Measurements from ENCODE around the gene PRRT1B. TPM values are rescaled to one million over a fixed set of nuclear protein-coding genes. Genes with fewer than 3 reads are reported as not detected.

The PRRT1B gene
- total and polyA plus RNA-seq, 2 of the 4 experiments (the other 2 are of a cell fraction) = not detected

GRCh38 chr9:131562032-131562959 lies 17.0 kb downstream of the PRRT1B start:
- DNase-seq (peak; percentile 21), ATAC-seq (ENCODE audit: low read depth) (no peak)
- H3K14ac ChIP-seq (replicated peaks; ENCODE audit: low read depth, low read length) = no peak overlapping the region
- ChIA-PET POLR2A (ENCODE audit: unreplicated experiment) (no interaction called here), CTCF (no interaction called here)
- H3K36me3 ChIP-seq (ENCODE audit: control insufficient read depth, insufficient read depth, low read length) = no peaks in the 10 kb centered on the region
- H2AFZ ChIP-seq (replicated peaks; ENCODE audit: low read length, poor library complexity) = no peak overlapping the region
- H2AK9ac ChIP-seq (replicated peaks; ENCODE audit: low read depth, low read length, poor library complexity) = no peak overlapping the region
- H3K4me3 ChIP-seq (ENCODE audit: insufficient read depth, low read depth, low read length) = no peak overlapping the region
- H2BK20ac ChIP-seq (ENCODE audit: low read depth, low read length) = no peak overlapping the region
- intact Hi-C loops (cut with micrococcal nuclease) = no loop called here
- no peak overlapping the region for H3K27ac ChIP-seq (ENCODE audit: insufficient read depth, low read length)
- no peaks in the 10 kb centered on the region for H3K79me1 ChIP-seq (ENCODE audit: low read depth in 1 of 2, low read length in 2 of 2)
- no CpG with 5 or more reads among the region's 9 CpGs for WGBS, 2 experiments (ENCODE audit: extremely low coverage in 2 of 2, insufficient read length in 1 of 2)
- H3K23ac ChIP-seq (ENCODE audit: low read depth, low read length) = no peak overlapping the region
- no peak overlapping the region for H3K4ac ChIP-seq (ENCODE audit: low read depth, low read length)
- H3K4me1 ChIP-seq (ENCODE audit: control insufficient read depth, insufficient read depth, low read length) = no peaks in the 10 kb centered on the region
- no peak overlapping the region for H3K9ac ChIP-seq (ENCODE audit: low read depth, low read length)
- dilution Hi-C loops (cut with HindIII; ENCODE audit: low sequenced_read_pairs, unreplicated experiment) = no loop called here
- H3K9me1 ChIP-seq (ENCODE audit: insufficient read depth, low read length) = no peaks in the 10 kb centered on the region
- H2BK120ac ChIP-seq (ENCODE audit: low read depth, low read length) = no peak overlapping the region
- in situ Hi-C loops (cut with MboI; ENCODE audit: low sequenced_read_pairs) = no loop called here
- no peaks in the 10 kb centered on the region for H3K27me3 ChIP-seq (ENCODE audit: control insufficient read depth, insufficient read depth, low read length)
- H4K8ac ChIP-seq (ENCODE audit: low read depth in 2 of 2, low read length in 2 of 2) = no peak overlapping the region
- no peak overlapping the region for H4K91ac ChIP-seq (ENCODE audit: insufficient read depth, low read depth, low read length)
- no TSS peak for BruUV-seq (replicated peaks)
- H3K18ac ChIP-seq (ENCODE audit: low read depth, low read length) = no peak overlapping the region
- no peak overlapping the region for H2AK5ac ChIP-seq (ENCODE audit: low read depth, low read length)
- no peak overlapping the region for H2BK5ac ChIP-seq (ENCODE audit: low read depth, low read length, poor library complexity, severe bottlenecking)
- H3K9me3 ChIP-seq (ENCODE audit: control insufficient read depth, insufficient read depth, low read length) = peaks cover 3% of the 10 kb centered on the region
- H3K4me2 ChIP-seq (ENCODE audit: low read depth, low read length) = no peak overlapping the region
- no peak overlapping the region for H3K56ac ChIP-seq (ENCODE audit: extremely low read depth, insufficient read depth, low read length)
- H2BK15ac ChIP-seq (ENCODE audit: low read depth, low read length) = no peak overlapping the region
- no peak overlapping the region for H4K5ac ChIP-seq (ENCODE audit: low read depth, low read length)
- H4K20me1 ChIP-seq (ENCODE audit: insufficient read depth, low read length) = no peaks in the 10 kb centered on the region
- TF ChIP-seq MXI1 (IDR thresholded peaks at IDR 0.05; ENCODE audit: borderline replicate concordance, low read depth, low read length) (no peak), USF2 (IDR thresholded peaks at IDR 0.05; ENCODE audit: low read depth, low read length) (no peak), CEBPB (IDR thresholded peaks at IDR 0.05; ENCODE audit: low read depth, low read length) (peak; percentile 53; the same call in 1 of the 2 replicates)

Data from IMR-90 (cell line).